GM21529 (cell line): ENCODE results near the gene HES5.

ENCODE experiments used
- ATAC-seq: cut with Tn5 transposase; IDR thresholded peaks from one replicate; pipeline ENCODE4 v1.9.1; 2021; ENCODE audit not compliant: unreplicated experiment

The HES5 gene

GRCh38 chr1:2502210-2502609, 27.9 kb downstream of the HES5 start:
- ATAC-seq, result no peak

DNA sequence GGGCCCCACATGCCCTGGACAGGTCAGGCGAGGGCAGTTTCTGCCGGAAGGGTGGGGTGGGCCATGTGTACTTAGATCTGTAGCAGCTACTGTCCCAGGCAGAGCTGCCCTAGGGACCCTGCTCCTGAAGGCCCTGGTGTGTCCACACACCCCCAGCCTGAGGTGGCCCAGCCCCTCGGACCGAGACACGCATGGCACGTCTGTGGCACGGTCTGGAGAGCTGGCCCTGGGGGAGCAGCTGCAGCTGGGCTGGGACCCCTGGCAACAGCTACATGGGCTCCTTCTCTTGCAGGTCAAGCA, 28.3 kb downstream of the HES5 start:
- no peak for ATAC-seq

DNA sequence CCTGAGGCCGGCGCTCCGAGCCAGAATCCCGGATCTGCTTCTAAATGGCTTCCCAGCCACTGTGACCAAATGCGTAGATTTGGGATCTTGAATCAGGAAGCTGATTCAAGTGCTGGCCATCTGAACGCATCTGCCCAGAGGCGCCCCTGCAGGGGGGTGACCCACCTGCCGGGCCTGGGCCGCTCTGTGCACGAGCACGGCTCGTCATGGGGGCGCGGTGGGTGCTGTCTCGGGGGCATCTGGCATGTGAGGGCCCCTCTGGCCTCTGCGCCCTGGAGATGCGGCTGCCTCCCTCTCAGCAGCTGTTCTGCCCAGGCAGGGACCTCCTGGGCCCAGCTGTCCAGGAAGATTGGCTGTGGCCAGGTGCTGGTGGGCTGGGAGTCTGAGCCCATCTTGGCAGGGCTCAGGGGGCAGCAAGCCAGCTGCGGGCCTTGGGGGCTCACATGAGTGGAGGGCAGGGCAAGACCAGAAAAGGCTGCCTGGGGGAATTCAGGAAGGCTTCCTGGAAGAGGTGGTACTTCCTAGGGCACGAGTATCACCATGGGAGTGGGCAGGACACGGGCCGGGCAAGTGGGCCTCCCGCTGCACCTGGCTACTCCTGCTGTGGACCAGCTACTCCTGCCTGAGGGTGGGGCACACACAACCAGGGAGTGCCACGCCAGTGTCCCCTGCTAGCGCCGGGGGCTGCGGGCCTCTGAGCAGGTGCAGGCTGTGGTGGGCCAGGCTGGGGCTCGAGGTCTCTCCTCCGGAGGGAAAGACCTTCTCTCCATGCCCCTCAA, 28.8 kb downstream of the HES5 start:
- no peak for ATAC-seq

DNA sequence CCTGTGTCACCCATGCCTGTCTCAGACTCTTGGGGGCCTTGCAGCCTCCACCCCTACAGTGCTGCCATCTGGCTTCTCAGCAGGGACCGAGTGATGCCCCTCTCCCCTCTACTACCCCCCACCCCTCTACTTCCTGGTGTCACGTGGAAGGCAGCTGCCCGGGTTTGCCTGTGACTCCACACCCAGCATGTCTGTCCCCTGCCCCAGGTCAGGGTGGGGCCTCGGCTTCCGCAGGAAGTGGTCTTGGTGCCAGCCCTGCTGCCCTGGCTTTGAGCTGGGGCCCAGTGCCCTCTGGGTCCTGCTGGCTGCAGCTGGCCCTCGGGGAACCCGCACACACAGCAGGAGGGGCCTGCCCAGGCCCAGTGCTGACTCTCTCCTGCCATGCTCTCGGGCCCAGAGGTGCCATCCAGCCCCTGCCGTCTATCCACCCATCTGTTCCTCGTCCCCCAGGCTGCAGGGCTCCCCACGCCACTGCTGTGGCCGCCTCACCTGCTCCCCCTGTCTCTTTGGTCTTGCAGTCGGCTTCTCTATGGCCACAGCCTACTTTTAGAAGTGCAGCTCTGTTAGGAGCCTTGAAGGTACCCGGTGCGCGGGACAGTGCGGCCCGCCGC, 30.0 kb downstream of the HES5 start:
- no peak for ATAC-seq

- no peak for ATAC-seq
These were observed 30.8 kb downstream of the HES5 start for GRCh38 chr1:2499260-2499659.

DNA sequence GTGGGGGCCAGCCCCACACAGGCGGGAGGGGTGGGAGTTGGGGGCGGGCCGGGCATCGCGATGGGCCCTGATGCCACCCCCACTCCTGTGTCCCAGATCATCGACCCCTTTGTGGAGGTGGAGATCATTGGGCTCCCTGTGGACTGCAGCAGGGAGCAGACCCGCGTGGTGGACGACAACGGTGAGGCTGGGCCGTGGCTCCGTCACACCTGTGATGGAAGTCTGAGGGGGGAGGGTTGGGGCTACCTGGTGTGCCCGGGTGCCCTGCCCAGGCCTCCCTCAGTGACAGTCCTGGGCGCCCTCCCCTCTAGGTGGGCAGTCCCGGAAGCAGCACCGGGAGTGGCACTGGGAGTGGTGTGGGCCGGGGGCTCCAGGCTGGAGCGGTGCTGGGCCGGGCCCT, 31.4 kb downstream of the HES5 start:
- no peak for ATAC-seq

- no peak for ATAC-seq
These were observed 32.2 kb downstream of the HES5 start for GRCh38 chr1:2497891-2498290.

DNA sequence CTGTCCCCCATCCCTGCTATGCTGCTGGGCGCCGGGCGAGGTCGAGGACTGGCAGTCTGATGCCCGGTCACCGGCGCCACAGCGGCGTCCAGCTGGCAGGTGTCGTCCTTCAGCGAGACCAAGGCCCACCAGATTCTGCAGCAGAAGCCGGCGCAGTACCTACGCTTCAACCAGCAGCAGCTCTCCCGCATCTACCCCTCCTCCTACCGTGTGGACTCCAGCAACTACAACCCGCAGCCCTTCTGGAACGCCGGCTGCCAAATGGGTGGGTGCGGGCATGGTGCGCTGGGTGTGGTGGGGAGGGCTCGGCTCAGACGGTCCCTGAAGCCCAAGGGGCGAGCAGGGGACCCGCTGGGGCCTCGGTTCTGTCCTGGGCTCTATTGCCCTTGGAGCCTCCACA, 33.3 kb downstream of the HES5 start:
- ATAC-seq, result no peak

- ATAC-seq, result peak; percentile 47
These were observed 33.9 kb downstream of the HES5 start for GRCh38 chr1:2496087-2496622.

GRCh38 chr1:2495546-2495945, 34.5 kb downstream of the HES5 start:
- no peak for ATAC-seq

DNA sequence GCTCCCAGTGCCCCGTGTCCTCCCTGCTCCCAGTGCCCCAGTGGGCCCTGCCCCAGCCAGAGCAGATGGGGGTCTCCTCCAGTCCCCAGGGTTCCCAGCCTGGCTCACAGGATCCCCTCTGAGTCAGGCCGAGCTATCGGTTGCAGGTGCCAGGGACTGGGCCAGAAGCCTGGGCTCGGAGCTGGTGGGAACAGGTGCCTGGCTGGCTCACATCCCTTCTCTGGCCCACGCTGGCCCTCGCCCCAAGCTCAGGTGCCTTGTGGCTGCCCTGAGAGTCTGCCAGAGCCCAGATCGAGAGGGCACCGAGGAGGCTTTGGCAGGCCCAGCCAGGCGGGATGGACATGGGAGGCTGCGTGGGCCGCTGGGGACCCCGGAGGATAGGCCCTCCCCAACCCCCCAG, 35.0 kb downstream of the HES5 start:
- ATAC-seq, result no peak

- no peak for ATAC-seq
These were observed 35.8 kb downstream of the HES5 start for GRCh38 chr1:2494323-2494693.

DNA sequence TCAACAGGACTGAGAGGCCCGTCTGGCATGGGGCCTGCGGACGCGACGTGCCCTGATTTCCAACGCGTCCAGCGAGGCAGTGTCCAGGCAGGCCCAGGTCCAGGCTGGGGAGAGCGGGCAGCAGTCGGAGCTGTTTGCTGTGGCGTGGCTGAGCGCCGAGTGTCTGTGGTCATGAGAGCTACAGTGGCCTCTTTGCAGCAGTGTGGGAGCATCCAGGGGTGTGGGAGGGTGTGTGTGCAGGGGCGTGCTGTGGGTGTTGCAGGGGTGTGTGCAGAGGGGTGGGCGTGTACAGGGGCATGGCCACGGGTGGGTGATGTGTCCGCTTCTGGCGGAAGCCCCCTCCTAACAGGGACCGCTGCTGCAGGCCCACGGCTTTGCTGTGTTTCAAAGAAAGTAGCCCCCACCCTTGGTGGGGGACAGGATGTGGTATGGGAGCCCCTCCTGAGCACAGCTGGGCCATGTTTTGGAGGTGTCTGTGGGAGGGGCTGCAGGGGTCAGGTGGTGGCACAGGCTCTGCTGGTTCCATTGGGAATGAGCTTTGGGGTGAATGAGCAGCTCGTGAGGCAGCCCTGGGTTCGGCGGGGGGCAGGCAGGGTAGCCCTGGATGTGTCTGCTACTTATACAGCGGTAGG, 36.3 kb downstream of the HES5 start:
- no peak for ATAC-seq

GRCh38 chr1:2493218-2493617, 36.8 kb downstream of the HES5 start:
- no peak for ATAC-seq

- ATAC-seq, result no peak
These were observed 38.0 kb downstream of the HES5 start for GRCh38 chr1:2492091-2492490.

DNA sequence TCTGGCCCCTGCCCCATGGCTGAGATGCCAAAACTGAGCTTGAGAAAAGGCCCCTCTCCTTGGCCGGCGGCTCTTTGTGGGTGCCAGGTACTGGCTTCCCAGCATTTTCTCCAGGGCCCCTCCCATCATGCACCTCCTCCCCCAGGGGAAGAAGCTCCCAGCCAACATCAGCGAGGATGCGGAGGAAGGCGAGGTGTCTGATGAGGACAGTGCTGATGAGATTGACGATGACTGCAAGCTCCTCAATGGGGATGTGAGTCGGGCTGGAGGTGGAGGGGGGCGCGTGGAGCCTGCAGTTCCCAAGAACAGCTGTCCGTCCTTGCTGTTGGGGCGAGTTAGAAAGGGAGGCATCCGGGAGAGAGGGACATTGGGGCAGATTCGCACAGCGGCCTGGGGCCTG, 40.4 kb downstream of the HES5 start:
- ATAC-seq, result no peak

- ATAC-seq, result no peak
These were observed 41.4 kb downstream of the HES5 start for GRCh38 chr1:2488688-2489087.

DNA sequence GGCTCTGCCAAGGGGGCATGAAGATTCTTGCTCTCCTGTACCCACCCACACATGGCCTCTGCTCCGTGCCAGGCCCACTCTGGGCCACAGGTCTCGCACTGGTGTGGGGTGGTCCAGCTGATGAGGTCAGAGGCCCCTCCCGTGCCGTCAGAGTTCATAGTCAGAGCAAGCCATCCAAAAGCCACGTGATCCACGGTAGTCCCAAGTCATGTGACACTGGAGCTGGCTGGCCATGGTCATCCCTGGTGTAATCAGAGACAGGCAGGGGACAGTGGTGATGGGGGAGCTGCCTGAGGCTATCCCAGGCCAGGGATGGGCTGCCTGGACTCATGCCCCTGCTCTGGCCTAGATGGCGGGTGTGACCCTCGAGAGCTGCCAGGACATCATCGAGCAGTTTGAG, 43.5 kb downstream of the HES5 start:
- ATAC-seq, result no peak

DNA sequence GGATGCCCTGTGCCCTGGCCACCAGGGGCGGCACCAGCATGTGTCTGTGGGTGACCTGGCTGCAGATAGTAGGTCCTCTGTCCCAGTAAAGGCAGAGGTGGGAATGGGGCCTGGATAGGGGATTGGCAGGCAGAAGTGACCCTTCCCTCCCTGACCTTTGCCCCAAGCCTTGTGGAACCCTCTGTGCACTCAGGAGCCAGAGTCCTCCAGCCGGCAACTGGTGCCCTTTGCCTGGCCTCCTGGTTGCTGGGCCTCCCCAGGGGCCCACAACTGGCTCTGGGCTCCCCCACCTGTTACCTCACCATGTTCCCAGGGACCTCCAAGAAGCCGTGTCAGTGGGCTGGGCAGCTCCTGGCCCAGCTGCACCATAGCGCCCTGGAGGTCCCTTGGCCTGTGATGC, 44.0 kb downstream of the HES5 start:
- ATAC-seq, result no peak

DNA sequence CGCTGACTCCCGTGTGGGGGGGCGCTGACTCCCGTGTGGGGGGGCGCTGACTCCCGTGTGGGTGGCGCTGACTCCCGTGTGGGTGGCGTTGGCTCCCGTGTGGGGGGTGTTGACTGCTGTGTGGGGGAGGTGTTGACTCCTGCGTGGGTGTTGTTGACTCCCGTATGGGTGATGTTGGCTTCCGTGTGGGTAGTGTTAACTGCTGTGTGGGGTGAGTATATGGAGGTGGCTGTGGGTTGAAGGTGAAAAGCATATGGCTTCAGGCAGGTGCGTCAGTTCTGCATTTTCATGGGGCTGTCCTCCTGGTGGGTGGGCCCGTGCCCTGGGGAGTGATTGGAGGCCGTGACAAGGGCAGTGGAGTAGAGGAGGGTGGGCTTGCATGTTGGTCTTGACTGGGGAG, 46.1 kb downstream of the HES5 start:
- ATAC-seq, result no peak

GRCh38 chr1:2483026-2483425, 47.0 kb downstream of the HES5 start:
- ATAC-seq, result no peak

- ATAC-seq, result no peak
These were observed 47.5 kb downstream of the HES5 start for GRCh38 chr1:2482588-2482987.
